Testis (tissue), 3 donors: ENCODE data around the gene CYREN. TPM values are rescaled to one million over a fixed set of nuclear protein-coding genes. Genes with fewer than 3 reads are reported as not detected.

ENCODE experiments used
- DNase-seq: peaks from one replicate; pipeline ENCODE4 v3.0.0-alpha.2; 2019
- H3K27ac ChIP-seq, 2 donors: fragments of 200-600 bp; sonication (generic); one replicate each; pipeline ENCODE4 v1.5.1; 2019
- H3K27me3 ChIP-seq: fragments of 200-600 bp; sonication (generic); one replicate; pipeline ENCODE4 v1.5.1; 2019
- H3K36me3 ChIP-seq: fragments of 200-600 bp; sonication (generic); one replicate; pipeline ENCODE4 v1.5.1; 2017; ENCODE audit warnings: low read depth; ENCODE audit errors: missing control alignments
- H3K4me1 ChIP-seq: fragments of 200-600 bp; sonication (generic); one replicate; pipeline ENCODE4 v1.5.1; 2019
- H3K4me3 ChIP-seq, 2 donors: fragments of 200-600 bp; sonication (generic); one replicate each; pipeline ENCODE4 v1.5.1; 2017 to 2019
- H3K9me3 ChIP-seq: fragments of 200-600 bp; sonication (generic); one replicate; pipeline ENCODE4 v1.5.1; 2017
- CTCF ChIP-seq, 3 experiments: fragments of 450-650 bp in 2 of 3; fragments of 200-600 bp in 1 of 3; sonication (generic) in 1 of 3; IDR thresholded peaks; one replicate each; pipeline ENCODE4 v1.5.1; 2016 to 2019; ENCODE audit warnings: antibody characterized with exemption in 3 of 3, mild to moderate bottlenecking in 2 of 3, moderate library complexity in 1 of 3
- POLR2A ChIP-seq: fragments of 450-650 bp; IDR thresholded peaks from one replicate; pipeline ENCODE4 v1.6.1; 2017; ENCODE audit warnings: antibody characterized with exemption, mild to moderate bottlenecking, moderate library complexity
- WGBS, 2 donors: methylation state at CpG; one replicate each; pipeline ENCODE4 v1.1.5; 2018; 5-methylcytosine and 5-hydroxymethylcytosine counted together
- intact Hi-C: fragments of 100-400 bp; cut with DNase I; formaldehyde crosslinking; loops from one replicate; pipeline ENCODE4 v1.15.1; 2023; ENCODE audit warnings: low total_unique reads
- polyA plus RNA-seq: library from polyadenylated mRNA; stranded (reverse); fragments of 350-450 nt; fragmentation: Illumina TruSeq; extraction: RNeasy Lipid Tissue Mini Kit (QIAGEN cat#74804); gene quantifications from one replicate; pipeline ENCODE4 v1.2.3, GENCODE V29; 2014; ENCODE audit warnings: low read depth, low replicate concordance; ENCODE audit not compliant: insufficient read depth
- total RNA-seq, 2 donors: library from RNA; depleted of rRNA; stranded (reverse); fragments of >200 nt; gene quantifications; one replicate each; pipeline ENCODE4 v1.2.3, GENCODE V29; 2016

CYREN gene
- total and polyA plus RNA-seq, 3 donors from 2014 or later, result 36.3 to 47.3 (median 44.3) TPM

GRCh38 chr7:135185471-135186260 is 15.2 kb upstream of the CYREN start:
- H3K9me3 ChIP-seq, result no peaks in the 10 kb centered on the region
- WGBS, 2 donors, result 85 to 86% methylated on average over 5 to 7 of the region's 7 CpGs
- H3K4me3 ChIP-seq, result no peak overlapping the region
- H3K27me3 ChIP-seq, result no peaks in the 10 kb centered on the region
- TF ChIP-seq CTCF (IDR thresholded peaks at IDR 0.05), result no peak
- intact Hi-C loops, result no loop called here
- H3K27ac ChIP-seq, result no peak overlapping the region
- no peak for DNase-seq
- H3K36me3 ChIP-seq, result no peaks in the 10 kb centered on the region
- peaks cover 15% of the 10 kb centered on the region for H3K4me1 ChIP-seq

GRCh38 chr7:135184254-135184841 is 13.8 kb upstream of the CYREN start:
- H3K4me1 ChIP-seq, result peaks cover 2% of the 10 kb centered on the region
- no peaks in the 10 kb centered on the region for H3K36me3 ChIP-seq
- WGBS, 2 donors, result 96 to 100% methylated on average over 5 of the region's 5 CpGs
- DNase-seq, result no peak
- no peak for TF ChIP-seq POLR2A
- TF ChIP-seq CTCF (IDR thresholded peaks at IDR 0.05), result no peak
- H3K27me3 ChIP-seq, result no peaks in the 10 kb centered on the region
- H3K27ac ChIP-seq, result no peak overlapping the region
- no peaks in the 10 kb centered on the region for H3K9me3 ChIP-seq
- intact Hi-C loops, result no loop called here
- H3K4me3 ChIP-seq, result no peak overlapping the region

- Histone ChIP-seq H3K4me1 (no peaks in the 10 kb centered on the region), H3K36me3 (no peaks in the 10 kb centered on the region), H3K9me3 (no peaks in the 10 kb centered on the region), H3K27me3 (no peaks in the 10 kb centered on the region), H3K4me3 (no peak overlapping the region), H3K27ac (no peak overlapping the region)
- intact Hi-C loops, result no loop called here
- no peak for DNase-seq
- no peak for TF ChIP-seq CTCF (IDR thresholded peaks at IDR 0.05)
- TF ChIP-seq POLR2A, result no peak
- WGBS, 2 donors, result 95 to 100% methylated on average over 7 of the region's 7 CpGs
Observed at GRCh38 chr7:135183478-135183877, 13.0 kb upstream of the CYREN start.

GRCh38 chr7:135181929-135182678 is 11.6 kb upstream of the CYREN start:
- H3K9me3 ChIP-seq, result no peaks in the 10 kb centered on the region
- TF ChIP-seq POLR2A (no peak), CTCF (IDR thresholded peaks at IDR 0.05) (no peak)
- no peak for DNase-seq
- H3K4me3 ChIP-seq, result no peak overlapping the region
- no peak overlapping the region for H3K27ac ChIP-seq
- H3K27me3 ChIP-seq, result no peaks in the 10 kb centered on the region
- WGBS, 2 donors, result 95 to 98% methylated on average over 30 to 31 of the region's 31 CpGs
- H3K4me1 ChIP-seq, result no peaks in the 10 kb centered on the region
- H3K36me3 ChIP-seq, result no peaks in the 10 kb centered on the region
- intact Hi-C loops, result no loop called here
